HepG2 (cell line): ENCODE results near the gene TMCC2. TPM values are rescaled to one million over a fixed set of nuclear protein-coding genes. Genes with fewer than 3 reads are reported as not detected.

Experiments used
- ARID5B ChIP-seq: IDR thresholded peaks from 2 replicates; pipeline ENCODE4 v1.4.0; 2020; ENCODE audit warnings: mild to moderate bottlenecking, missing genetic modification reagents
- BCL3 ChIP-seq: sonication (generic); formaldehyde crosslinking; IDR thresholded peaks from 2 replicates; pipeline ENCODE4 v1.5.1; 2020; ENCODE audit warnings: mild to moderate bottlenecking, missing genetic modification reagents, moderate library complexity
- CEBPB ChIP-seq: IDR thresholded peaks from 2 replicates; pipeline ENCODE4 v1.6.1; 2011; ENCODE audit warnings: low read depth, low read length, improper control_type of control experiment, borderline replicate concordance
- GABPB1 ChIP-seq: IDR thresholded peaks from 2 replicates; pipeline ENCODE4 v1.6.1; 2016; ENCODE audit warnings: mild to moderate bottlenecking, missing genetic modification reagents, moderate library complexity, missing compliant biosample characterization
- HDAC1 ChIP-seq: sonication (generic); formaldehyde crosslinking; IDR thresholded peaks from 2 replicates; pipeline ENCODE4 v1.5.1; 2020; ENCODE audit warnings: mild to moderate bottlenecking, missing genetic modification reagents
- KDM1A ChIP-seq: IDR thresholded peaks from 2 replicates; pipeline ENCODE4 v1.6.1; 2016; ENCODE audit warnings: missing compliant biosample characterization
- KDM5B ChIP-seq: sonication (generic); formaldehyde crosslinking; IDR thresholded peaks from 2 replicates; pipeline ENCODE4 v1.4.0; 2020; ENCODE audit warnings: missing genetic modification reagents, mild to moderate bottlenecking, borderline replicate concordance
- MED1 ChIP-seq: sonication (generic); formaldehyde crosslinking; IDR thresholded peaks from 2 replicates; pipeline ENCODE4 v1.4.0; 2020; ENCODE audit warnings: missing genetic modification reagents
- MTA1 ChIP-seq: sonication (generic); formaldehyde crosslinking; IDR thresholded peaks from 2 replicates; pipeline ENCODE4 v1.4.0; 2020; ENCODE audit warnings: missing genetic modification reagents, mild to moderate bottlenecking, borderline replicate concordance
- PATZ1 ChIP-seq: sonication (generic); formaldehyde crosslinking; IDR thresholded peaks from 2 replicates; pipeline ENCODE4 v1.4.0; 2020; ENCODE audit warnings: missing genetic modification reagents
- PCBP1 ChIP-seq: fragments of 200-400 bp; formaldehyde crosslinking; IDR thresholded peaks from 2 replicates; pipeline ENCODE4 v1.6.1; 2017; ENCODE audit warnings: mild to moderate bottlenecking, low read depth, low read length, borderline replicate concordance
- SAP130 ChIP-seq: IDR thresholded peaks from 2 replicates; pipeline ENCODE4 v1.6.1; 2016; ENCODE audit warnings: low read depth
- SMARCC2 ChIP-seq: fragments of 450-650 bp; IDR thresholded peaks from 2 replicates; pipeline ENCODE4 v1.6.1; 2017; ENCODE audit warnings: antibody characterized with exemption, mild to moderate bottlenecking
- SOX5 ChIP-seq: IDR thresholded peaks from 2 replicates; pipeline ENCODE4 v1.6.1; 2016; ENCODE audit warnings: borderline replicate concordance
- TEAD2 ChIP-seq: sonication (generic); formaldehyde crosslinking; IDR thresholded peaks from 2 replicates; pipeline ENCODE4 v1.9.0; 2021; ENCODE audit warnings: missing genetic modification reagents
- TFE3 ChIP-seq: IDR thresholded peaks from 2 replicates; pipeline ENCODE4 v1.6.1; 2016
- ZBTB7B ChIP-seq: sonication (generic); formaldehyde crosslinking; IDR thresholded peaks from 2 replicates; pipeline ENCODE4 v1.4.0; 2020; ENCODE audit warnings: missing genetic modification reagents
- ZNF121 ChIP-seq: sonication (generic); formaldehyde crosslinking; IDR thresholded peaks from 2 replicates; pipeline ENCODE4 v1.5.0; 2020; ENCODE audit warnings: mild to moderate bottlenecking, missing genetic modification reagents
- ZNF605 ChIP-seq: sonication (generic); formaldehyde crosslinking; IDR thresholded peaks from 2 replicates; pipeline ENCODE4 v1.8.0; 2022; ENCODE audit warnings: mild to moderate bottlenecking, missing genetic modification reagents
- ZNF660 ChIP-seq: sonication (generic); formaldehyde crosslinking; IDR thresholded peaks from 2 replicates; pipeline ENCODE4 v1.5.1; 2020; ENCODE audit warnings: mild to moderate bottlenecking, low read depth, missing genetic modification reagents, borderline replicate concordance
- ZSCAN21 ChIP-seq: sonication (generic); formaldehyde crosslinking; IDR thresholded peaks from 2 replicates; pipeline ENCODE4 v1.8.0; 2022; ENCODE audit warnings: mild to moderate bottlenecking, missing genetic modification reagents, moderate library complexity, borderline replicate concordance
- polyA plus RNA-seq, 8 experiments: library from polyadenylated mRNA; depleted of rRNA in 3 of 8; stranded (reverse) in 7 of 8; unstranded in 1 of 8; fragments of >200 nt; fragmentation: Illumina TruSeq in 4 of 8; extraction: Trizol in 4 of 8; gene quantifications; 2 replicates each; pipeline versions ENCODE4 v1.2.1 to v1.2.3, GENCODE V29; 2011 to 2016; ENCODE audit warnings: low read depth in 4 of 8, missing spikeins in 1 of 8, mixed read lengths in 1 of 8; ENCODE audit not compliant: insufficient read depth in 1 of 8
- total RNA-seq, 5 experiments: library from RNA; depleted of rRNA; stranded (reverse); fragments of >200 nt; fragmentation: Illumina TruSeq; extraction: Trizol; gene quantifications; 2 replicates each; pipeline ENCODE4 v1.2.3, GENCODE V29; 2016; ENCODE audit warnings: low read depth in 1 of 5

The TMCC2 gene
- total and polyA plus RNA-seq, 2 of the 13 experiments (the other 11 are each of a cell fraction or from before 2014, with no cell fraction given) = 0.12 to 0.24 TPM

- peak; percentile 50; the same call in 1 of the 2 replicates for TF ChIP-seq ZSCAN21 (CRISPR knock-in tag)
- TF ChIP-seq GABPB1 (CRISPR knock-in tag) = peak; percentile 28; the same call in 1 of the 2 replicates
- peak; percentile 67; the same call in 1 of the 2 replicates for TF ChIP-seq SOX5 (CRISPR knock-in tag)
- no peak for TF ChIP-seq SMARCC2
- TF ChIP-seq ZNF605 = 0 out of 2 replicates have a peak, but pooled peaks have one; percentile 43
- no peak for TF ChIP-seq ZNF660
- TF ChIP-seq BCL3 (CRISPR knock-in tag) = 0 out of 2 replicates have a peak, but pooled peaks have one; percentile 27
- peak; percentile 90 for TF ChIP-seq HDAC1
- TF ChIP-seq PATZ1 = peak; percentile 98
- peak; percentile 55 for TF ChIP-seq MED1 (CRISPR knock-in tag)
- TF ChIP-seq PCBP1 = peak; percentile 85; the same call in 1 of the 2 replicates
- TF ChIP-seq CEBPB = peak; percentile 73; the same call in 1 of the 2 replicates
- peak; percentile 80; the same call in 1 of the 2 replicates for TF ChIP-seq KDM5B (CRISPR knock-in tag)
- peak; percentile 80 for TF ChIP-seq SAP130 (CRISPR knock-in tag)
- TF ChIP-seq MTA1 (CRISPR knock-in tag) = peak; percentile 79; the same call in 1 of the 2 replicates
- TF ChIP-seq ARID5B = peak; percentile 79
- TF ChIP-seq ZBTB7B (CRISPR knock-in tag) = peak; percentile 82
- peak; percentile 58; the same call in 1 of the 2 replicates for TF ChIP-seq KDM1A
- TF ChIP-seq ZNF121 (CRISPR knock-in tag) = 0 out of 2 replicates have a peak, but pooled peaks have one; percentile 45
- TF ChIP-seq TEAD2 (CRISPR knock-in tag) = peak; percentile 68; the same call in 1 of the 2 replicates
- TF ChIP-seq TFE3 (CRISPR knock-in tag) = peak; percentile 55; the same call in 1 of the 2 replicates
Observed at GRCh38 chr1:205301205-205301821, 73.6 kb downstream of the TMCC2 start (continued).
